H9 (cell line): ENCODE measurements around the gene FUT6. TPM values are rescaled to one million over a fixed set of nuclear protein-coding genes. Genes with fewer than 3 reads are reported as not detected.

Experiments used
- DNase-seq: peaks from one replicate; pipeline ENCODE4 v3.0.0-alpha.2; 2017
- H2AFZ ChIP-seq: one replicate; pipeline ENCODE4 v1.6.1; 2013; ENCODE audit warnings: mild to moderate bottlenecking, low read length, control low read depth, moderate library complexity
- H2AK5ac ChIP-seq: 2 replicates; pipeline ENCODE4 v1.6.1; 2013; ENCODE audit warnings: low read length, control low read depth, mixed read lengths; ENCODE audit not compliant: insufficient read length
- H2BK120ac ChIP-seq: one replicate; pipeline ENCODE4 v1.6.1; 2013; ENCODE audit warnings: low read depth, mild to moderate bottlenecking, low read length, control low read depth, inconsistent platforms; ENCODE audit not compliant: poor library complexity, severe bottlenecking
- H2BK12ac ChIP-seq: 2 replicates; pipeline ENCODE4 v1.6.1; 2013; ENCODE audit warnings: low read length, control low read depth, mixed read lengths, low read depth; ENCODE audit not compliant: insufficient read length
- H2BK15ac ChIP-seq: 2 replicates; pipeline ENCODE4 v1.6.1; 2013; ENCODE audit warnings: low read depth, low read length, control low read depth
- H2BK20ac ChIP-seq: one replicate; pipeline ENCODE4 v1.6.1; 2013; ENCODE audit warnings: low read depth, mild to moderate bottlenecking, low read length, control low read depth, inconsistent platforms; ENCODE audit not compliant: poor library complexity, severe bottlenecking
- H2BK5ac ChIP-seq: 2 replicates; pipeline ENCODE4 v1.6.1; 2013; ENCODE audit warnings: low read length, control low read depth, mixed read lengths; ENCODE audit not compliant: insufficient read length
- H3K14ac ChIP-seq: 2 replicates; pipeline ENCODE4 v1.6.1; 2013; ENCODE audit warnings: low read length, control low read depth; ENCODE audit not compliant: insufficient read depth
- H3K18ac ChIP-seq: 2 replicates; pipeline ENCODE4 v1.6.1; 2013; ENCODE audit warnings: low read depth, mild to moderate bottlenecking, mixed read lengths, low read length, control low read depth; ENCODE audit not compliant: insufficient read length
- H3K23ac ChIP-seq: 2 replicates; pipeline ENCODE4 v1.6.1; 2013; ENCODE audit warnings: low read length, control low read depth, mixed read lengths, low read depth; ENCODE audit not compliant: insufficient read length
- H3K23me2 ChIP-seq: 2 replicates; pipeline ENCODE4 v1.6.1; 2013; ENCODE audit warnings: low read depth, mild to moderate bottlenecking, mixed read lengths, low read length, control low read depth; ENCODE audit not compliant: insufficient read length, poor library complexity, severe bottlenecking
- H3K27ac ChIP-seq: 2 replicates; pipeline ENCODE4 v1.5.1; 2013; ENCODE audit warnings: low read length, control low read depth, mixed read lengths, low read depth; ENCODE audit not compliant: insufficient read length
- H3K27me3 ChIP-seq: 2 replicates; pipeline ENCODE4 v1.6.1; 2013; ENCODE audit warnings: low read length, control low read depth, inconsistent platforms; ENCODE audit not compliant: insufficient read depth
- H3K4ac ChIP-seq: 2 replicates; pipeline ENCODE4 v1.6.1; 2013; ENCODE audit warnings: low read depth, mild to moderate bottlenecking, control low read depth, inconsistent platforms, low read length, moderate library complexity
- H3K4me1 ChIP-seq: 2 replicates; pipeline ENCODE4 v1.6.1; 2013; ENCODE audit warnings: low read length, control low read depth, inconsistent platforms; ENCODE audit not compliant: insufficient read depth
- H3K4me2 ChIP-seq: 2 replicates; pipeline ENCODE4 v1.6.1; 2013; ENCODE audit warnings: low read length, control low read depth, mixed read lengths; ENCODE audit not compliant: insufficient read length, insufficient read depth
- H3K56ac ChIP-seq: 2 replicates; pipeline ENCODE4 v1.6.1; 2013; ENCODE audit warnings: low read depth, mild to moderate bottlenecking, mixed read lengths, low read length, control low read depth; ENCODE audit not compliant: insufficient read length
- H3K79me1 ChIP-seq: 2 replicates; pipeline ENCODE4 v1.6.1; 2013; ENCODE audit warnings: low read depth, mild to moderate bottlenecking, moderate library complexity, low read length, control low read depth, inconsistent platforms; ENCODE audit not compliant: insufficient read depth, poor library complexity, severe bottlenecking
- H3K79me2 ChIP-seq: 2 replicates; pipeline ENCODE4 v1.6.1; 2013; ENCODE audit warnings: low read length, control low read depth, inconsistent platforms; ENCODE audit not compliant: insufficient read depth
- H3K9ac ChIP-seq: 2 replicates; pipeline ENCODE4 v1.6.1; 2013; ENCODE audit warnings: low read length, control low read depth, mixed read lengths; ENCODE audit not compliant: insufficient read length; ENCODE audit errors: extremely low read depth
- H3K9me3 ChIP-seq: one replicate; pipeline ENCODE4 v1.6.1; 2013; ENCODE audit warnings: low read depth, low read length, inconsistent platforms; ENCODE audit not compliant: control insufficient read depth
- H3T11ph ChIP-seq: one replicate; pipeline ENCODE4 v1.6.1; 2013; ENCODE audit warnings: mild to moderate bottlenecking, low read length, control low read depth, inconsistent platforms
- H4K20me1 ChIP-seq: one replicate; pipeline ENCODE4 v1.6.1; 2013; ENCODE audit not compliant: control insufficient read depth, insufficient read length, insufficient read depth
- H4K5ac ChIP-seq: 2 replicates; pipeline ENCODE4 v1.6.1; 2013; ENCODE audit warnings: low read depth, mild to moderate bottlenecking, mixed read lengths, low read length, control low read depth; ENCODE audit not compliant: insufficient read length
- H4K8ac ChIP-seq: replicated peaks from 2 replicates; pipeline ENCODE4 v1.6.1; 2013; ENCODE audit warnings: low read length, control low read depth, mixed read lengths, low read depth; ENCODE audit not compliant: insufficient read length
- H4K91ac ChIP-seq: 2 replicates; pipeline ENCODE4 v1.6.1; 2013; ENCODE audit warnings: low read depth, mild to moderate bottlenecking, moderate library complexity, mixed read lengths, low read length, control low read depth; ENCODE audit not compliant: insufficient read length
- H3K27ac Mint-ChIP-seq, 3 experiments: 2 replicates in 2 of 3; 3 replicates in 1 of 3; pipeline ENCODE4 v1.8.0; 2020 to 2021; ENCODE audit warnings: mixed read lengths in 3 of 3, mild to moderate bottlenecking in 1 of 3, moderate library complexity in 1 of 3
- H3K27me3 Mint-ChIP-seq: 2 replicates; pipeline ENCODE4 v1.8.0; 2021; ENCODE audit warnings: low read depth, mild to moderate bottlenecking, moderate library complexity, mixed read lengths
- H3K36me3 Mint-ChIP-seq, 3 experiments: 2 replicates in 2 of 3; 3 replicates in 1 of 3; pipeline ENCODE4 v1.8.0; 2020 to 2021; ENCODE audit warnings: low read depth in 3 of 3, mixed read lengths in 3 of 3; ENCODE audit not compliant: insufficient read depth in 1 of 3
- H3K4me1 Mint-ChIP-seq, 2 experiments: 2 replicates each; pipeline ENCODE4 v1.8.0; 2020; ENCODE audit warnings: mixed read lengths in 2 of 2
- H3K4me3 Mint-ChIP-seq, 2 experiments: 2 replicates in 1 of 2; 3 replicates in 1 of 2; pipeline ENCODE4 v1.8.0; 2020 to 2021; ENCODE audit warnings: mild to moderate bottlenecking in 2 of 2, mixed read lengths in 2 of 2, moderate library complexity in 1 of 2
- H3K9me3 Mint-ChIP-seq, 2 experiments: 2 replicates in 1 of 2; 3 replicates in 1 of 2; pipeline ENCODE4 v1.8.0; 2020; ENCODE audit warnings: mild to moderate bottlenecking in 2 of 2, mixed read lengths in 2 of 2, moderate library complexity in 1 of 2
- CTCF ChIP-seq: fragments of 200-600 bp; sonication (generic); conservative IDR thresholded peaks from 3 replicates; pipeline ENCODE4 v1.8.0; 2021; ENCODE audit warnings: antibody characterized with exemption, mild to moderate bottlenecking
- WGBS: extraction: QIAGEN DNeasy Blood & Tissue Kit; methylation state at CpG from one replicate; pipeline ENCODE4 v1.1.7; 2013; ENCODE audit warnings: missing lambda C conversion rate, low lambda C conversion rate, mixed read lengths; ENCODE audit not compliant: insufficient read length; ENCODE audit errors: extremely low coverage; 5-methylcytosine and 5-hydroxymethylcytosine counted together
- total RNA-seq: library from RNA; stranded (reverse); gene quantifications from 2 replicates; pipeline ENCODE4 v1.2.1, GENCODE V29; 2021

The FUT6 gene
- total RNA-seq, 1 experiment from 2014 or later = 0.13 TPM

- no peaks in the 10 kb centered on the region for H4K20me1 ChIP-seq
- no peaks in the 10 kb centered on the region for H3K4me1 Mint-ChIP-seq
- no peak overlapping the region for H2AFZ ChIP-seq
- no peak overlapping the region for H3K14ac ChIP-seq
- peaks cover 0 to 1% of the 10 kb centered on the region in 2 experiments; a peak in 1 of 5 replicates for H3K9me3 Mint-ChIP-seq
- H2BK5ac ChIP-seq = no peak overlapping the region
- H3K56ac ChIP-seq = no peak overlapping the region
- H3K27me3 ChIP-seq = no peaks in the 10 kb centered on the region
- H3K27me3 Mint-ChIP-seq = peaks cover 31% of the 10 kb centered on the region
- no peak overlapping the region for H2BK120ac ChIP-seq
- no peak overlapping the region for H3K4me2 ChIP-seq
- H3K27ac Mint-ChIP-seq = no peak overlapping the region
- H2BK15ac ChIP-seq = no peak overlapping the region
- no peaks in the 10 kb centered on the region for H3K23me2 ChIP-seq
- no peak overlapping the region for H2BK12ac ChIP-seq
- H3K9ac ChIP-seq = no peak overlapping the region
- no peaks in the 10 kb centered on the region for H3K79me2 ChIP-seq
- H3K27ac ChIP-seq = no peak overlapping the region
- no peaks in the 10 kb centered on the region for H3K9me3 ChIP-seq
- H3K36me3 Mint-ChIP-seq = no peaks in the 10 kb centered on the region
- WGBS = no CpG with 5 or more reads among the region's 6 CpGs
- no peak overlapping the region for H3K18ac ChIP-seq
- no peak overlapping the region for H4K8ac ChIP-seq
- no peak overlapping the region for H4K5ac ChIP-seq
- no peak overlapping the region for H2BK20ac ChIP-seq
- no peak for TF ChIP-seq CTCF
- H3K23ac ChIP-seq = no peak overlapping the region
- H3K4me3 Mint-ChIP-seq = no peak overlapping the region; a peak in 1 of 5 replicates
- H3K4ac ChIP-seq = no peak overlapping the region
- DNase-seq = no peak
- no peak overlapping the region for H4K91ac ChIP-seq
- no peak overlapping the region for H2AK5ac ChIP-seq
- H3K79me1 ChIP-seq = no peaks in the 10 kb centered on the region
- H3K4me1 ChIP-seq = no peaks in the 10 kb centered on the region
- H3T11ph ChIP-seq = no peak overlapping the region
Observed at GRCh38 chr19:5820785-5821184, 18.7 kb downstream of the FUT6 start.
